Endothelial cell of umbilical vein (primary cell): ENCODE measurements around the gene TENM4. TPM values are rescaled to one million over a fixed set of nuclear protein-coding genes. Genes with fewer than 3 reads are reported as not detected.

ENCODE experiments used
- BruUV-seq: library from RNA; stranded (reverse); fragments of 400-500 nt; replicated peaks from 2 replicates; lab custom pipeline; 2021; lab: Mats Ljungman, UMichigan
- CTCF ChIA-PET: fragments of 300-600, 350-600 bp; sonication (Branson Sonifier 250); formaldehyde crosslinking; loops from one replicate; lab custom pipeline; 2021; ENCODE audit warnings: antibody characterized with exemption, inconsistent platforms; lab: Charles Lee
- POLR2A ChIA-PET: fragments of 300-600, 350-600 bp; sonication (Branson Sonifier 250); formaldehyde crosslinking; loops from one replicate; lab custom pipeline; 2021; ENCODE audit warnings: antibody characterized with exemption, inconsistent platforms; lab: Charles Lee
- DNase-seq: peaks from one replicate; pipeline ENCODE4 v3.0.0-alpha.2; 2011; ENCODE audit warnings: low read depth, low spot score
- FAIRE-seq: peaks from 2 replicates; lab custom pipeline; 2011; peaks lifted over from hg19 to GRCh38; lab: Jason Lieb, UNC
- H2AFZ ChIP-seq: 2 replicates; pipeline ENCODE4 v1.6.0; 2012; ENCODE audit warnings: low read depth, low read length, control low read depth, inconsistent platforms
- H3K27ac ChIP-seq: 2 replicates; pipeline ENCODE4 v1.5.1; 2011; ENCODE audit warnings: low read depth, mild to moderate bottlenecking, control low read depth, low read length, moderate library complexity; ENCODE audit not compliant: insufficient read depth
- H3K27me3 ChIP-seq, 2 experiments: 2 replicates each; pipeline versions ENCODE4 v1.6.0 to v1.6.1; 2011; ENCODE audit warnings: low read length in 2 of 2, mixed read lengths in 1 of 2; ENCODE audit not compliant: control insufficient read depth in 2 of 2, insufficient read depth in 2 of 2
- H3K36me3 ChIP-seq, 2 experiments: 2 replicates in 1 of 2; 3 replicates in 1 of 2; pipeline ENCODE4 v1.5.1; 2011; ENCODE audit warnings: low read length in 2 of 2, mild to moderate bottlenecking in 1 of 2, moderate library complexity in 1 of 2; ENCODE audit not compliant: control insufficient read depth in 2 of 2, insufficient read depth in 2 of 2; ENCODE audit errors: extremely low read depth in 1 of 2
- H3K4me1 ChIP-seq: 3 replicates; pipeline ENCODE4 v1.5.1; 2011; ENCODE audit warnings: mild to moderate bottlenecking, low read length; ENCODE audit not compliant: control insufficient read depth, insufficient read depth; ENCODE audit errors: extremely low read depth
- H3K4me2 ChIP-seq: 2 replicates; pipeline ENCODE4 v1.6.1; 2011; ENCODE audit warnings: low read length, control low read depth, mixed read lengths; ENCODE audit not compliant: insufficient read depth
- H3K4me3 ChIP-seq, 3 experiments: fragments of 200-600 bp in 1 of 3; sonication (generic), shearing (Covaris generic) in 1 of 3; replicated peaks in 1 of 3; 2 replicates each; pipeline ENCODE4 v1.5.1; 2011 to 2016; ENCODE audit warnings: control low read depth in 3 of 3, low read length in 3 of 3, mild to moderate bottlenecking in 2 of 3, inconsistent platforms in 1 of 3, low read depth in 1 of 3, moderate library complexity in 1 of 3; ENCODE audit not compliant: insufficient read depth in 1 of 3
- H3K79me2 ChIP-seq: 2 replicates; pipeline ENCODE4 v1.6.0; 2012; ENCODE audit warnings: low read length, inconsistent platforms; ENCODE audit not compliant: control insufficient read depth, insufficient read depth
- H3K9ac ChIP-seq: replicated peaks from 2 replicates; pipeline ENCODE3; 2011; ENCODE audit warnings: low read length, control low read depth; ENCODE audit not compliant: insufficient read depth; ENCODE audit errors: extremely low read depth
- H3K9me1 ChIP-seq: replicated peaks from 3 replicates; pipeline ENCODE4 v1.6.0; 2011; ENCODE audit warnings: mild to moderate bottlenecking, low read length; ENCODE audit not compliant: control insufficient read depth, insufficient read depth; ENCODE audit errors: extremely low read depth
- H3K9me3 ChIP-seq: replicated peaks from 2 replicates; pipeline ENCODE4 v1.5.1; 2012; ENCODE audit warnings: low read length, inconsistent platforms; ENCODE audit not compliant: control insufficient read depth, insufficient read depth
- H4K20me1 ChIP-seq: replicated peaks from 2 replicates; pipeline ENCODE3; 2011; ENCODE audit warnings: mild to moderate bottlenecking, low read length; ENCODE audit not compliant: control insufficient read depth, insufficient read depth; ENCODE audit errors: extremely low read depth
- EZH2 ChIP-seq: IDR thresholded peaks from 2 replicates; pipeline ENCODE4 v1.6.1; 2012; ENCODE audit warnings: borderline replicate concordance, low read depth, mild to moderate bottlenecking, moderate library complexity, low read length, inconsistent platforms; ENCODE audit not compliant: severe bottlenecking
- FOS ChIP-seq: IDR thresholded peaks from 2 replicates; pipeline ENCODE4 v1.6.1; 2011; ENCODE audit warnings: mild to moderate bottlenecking, low read length, moderate library complexity, borderline replicate concordance; ENCODE audit not compliant: insufficient read depth
- GATA2 ChIP-seq: IDR thresholded peaks from 2 replicates; pipeline ENCODE4 v1.7.0; 2011; ENCODE audit warnings: low read depth, mild to moderate bottlenecking, moderate library complexity, mixed read lengths, low read length; ENCODE audit not compliant: insufficient read length, insufficient read depth
- JUN ChIP-seq: IDR thresholded peaks from 2 replicates; pipeline ENCODE4 v1.6.1; 2011; ENCODE audit warnings: borderline replicate concordance, low read depth; ENCODE audit not compliant: insufficient read length, insufficient read depth
- MYC ChIP-seq: IDR thresholded peaks from one replicate; pipeline ENCODE4 v1.6.1; 2011; ENCODE audit warnings: mild to moderate bottlenecking, low read depth, low read length
- POLR2A ChIP-seq: IDR thresholded peaks from 2 replicates; pipeline ENCODE4 v1.6.1; 2012; ENCODE audit warnings: low read depth, mild to moderate bottlenecking, control low read depth, low read length
- dilution Hi-C: fragments of 300-500 bp; cut with MboI; formaldehyde crosslinking; loops from one replicate; pipeline ENCODE4 v1.15.0; 2019; ENCODE audit warnings: low sequenced_read_pairs; ENCODE audit not compliant: extremely low pct_ligation_motif_present
- intact Hi-C: fragments of 100-400 bp; cut with micrococcal nuclease; formaldehyde crosslinking; loops from one replicate; pipeline ENCODE4 v1.10.0; 2022
- polyA plus RNA-seq, 4 experiments: library from polyadenylated mRNA; depleted of rRNA in 3 of 4; stranded (reverse) in 3 of 4; unstranded in 1 of 4; fragments of >200 nt; gene quantifications; 2 replicates each; pipeline versions ENCODE4 v1.2.1 to v1.2.3, GENCODE V29; 2011 to 2012; ENCODE audit warnings: missing spikeins in 1 of 4
- total RNA-seq: library from RNA; stranded (reverse); gene quantifications from 2 replicates; pipeline ENCODE4 v1.2.3, GENCODE V29; 2021
- TF ChIP-seq, protein P1 (sequence below): IDR thresholded peaks from 2 replicates; pipeline ENCODE4 v1.6.1; 2011; ENCODE audit not compliant: insufficient read depth, insufficient read length
- TF ChIP-seq, protein P2 (sequence below), 2 donors: IDR thresholded peaks; 1 replicate in 1 of 2; 2 replicates in 1 of 2; pipeline ENCODE4 v1.5.1; 2011; ENCODE audit warnings: low read length in 2 of 2, mild to moderate bottlenecking in 2 of 2, moderate library complexity in 2 of 2, control low read depth in 1 of 2, inconsistent platforms in 1 of 2, low read depth in 1 of 2; ENCODE audit not compliant: insufficient read depth in 1 of 2; ENCODE audit errors: extremely low read depth in 1 of 2

TENM4 gene
- total and polyA plus RNA-seq, 2 donors (not counting 3 experiments of a cell fraction or from before 2014, with no cell fraction given), result 0.06 to 0.27 TPM

DNA sequence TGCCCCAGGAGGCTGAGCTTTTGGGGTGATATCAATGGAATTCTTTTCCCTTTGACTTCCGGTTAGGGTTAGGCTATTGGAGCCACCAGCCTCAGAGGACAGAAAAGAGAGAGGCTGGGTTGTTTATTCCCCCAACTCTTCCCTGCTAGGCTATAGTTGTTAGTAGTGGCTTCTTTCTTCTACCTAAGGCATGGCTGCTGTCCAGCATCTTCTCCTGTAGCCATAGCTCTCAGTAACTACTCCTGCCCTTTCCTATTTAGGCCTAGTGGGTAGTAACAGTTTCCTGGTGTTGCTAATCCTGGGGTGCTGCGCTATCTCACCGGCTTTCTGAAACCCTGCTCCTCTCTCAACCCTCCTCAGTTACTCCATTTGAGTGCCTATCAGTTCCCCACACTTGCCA, 184.9 kb downstream of the TENM4 start:
- intact Hi-C loops, result no loop called here
- H3K4me2 ChIP-seq, result no peak overlapping the region
- CTCF ChIA-PET, result no interaction called here

More for the DNA sequence above, 184.9 kb downstream of the TENM4 start:
- Histone ChIP-seq H4K20me1 (no peaks in the 10 kb centered on the region), H3K9me1 (no peaks in the 10 kb centered on the region), H3K4me1 (no peaks in the 10 kb centered on the region), H3K4me3 (no peak overlapping the region), H2AFZ (no peak overlapping the region), H3K27ac (no peak overlapping the region), H3K9me3 (no peaks in the 10 kb centered on the region), H3K36me3 (no peaks in the 10 kb centered on the region), H3K27me3 (no peaks in the 10 kb centered on the region), H3K79me2 (no peaks in the 10 kb centered on the region), H3K9ac (no peak overlapping the region)
- POLR2A ChIA-PET, result no interaction called here
- BruUV-seq, result no TSS peak
- dilution Hi-C loops, result no loop called here
- DNase-seq, result no peak
- TF ChIP-seq GATA2 (no peak), JUN (no peak), FOS (no peak), POLR2A (no peak), EZH2 (no peak), MYC (no peak)
- TF ChIP-seq, protein P1, sequence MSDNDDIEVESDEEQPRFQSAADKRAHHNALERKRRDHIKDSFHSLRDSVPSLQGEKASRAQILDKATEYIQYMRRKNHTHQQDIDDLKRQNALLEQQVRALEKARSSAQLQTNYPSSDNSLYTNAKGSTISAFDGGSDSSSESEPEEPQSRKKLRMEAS, result no peak
- TF ChIP-seq, protein P2, sequence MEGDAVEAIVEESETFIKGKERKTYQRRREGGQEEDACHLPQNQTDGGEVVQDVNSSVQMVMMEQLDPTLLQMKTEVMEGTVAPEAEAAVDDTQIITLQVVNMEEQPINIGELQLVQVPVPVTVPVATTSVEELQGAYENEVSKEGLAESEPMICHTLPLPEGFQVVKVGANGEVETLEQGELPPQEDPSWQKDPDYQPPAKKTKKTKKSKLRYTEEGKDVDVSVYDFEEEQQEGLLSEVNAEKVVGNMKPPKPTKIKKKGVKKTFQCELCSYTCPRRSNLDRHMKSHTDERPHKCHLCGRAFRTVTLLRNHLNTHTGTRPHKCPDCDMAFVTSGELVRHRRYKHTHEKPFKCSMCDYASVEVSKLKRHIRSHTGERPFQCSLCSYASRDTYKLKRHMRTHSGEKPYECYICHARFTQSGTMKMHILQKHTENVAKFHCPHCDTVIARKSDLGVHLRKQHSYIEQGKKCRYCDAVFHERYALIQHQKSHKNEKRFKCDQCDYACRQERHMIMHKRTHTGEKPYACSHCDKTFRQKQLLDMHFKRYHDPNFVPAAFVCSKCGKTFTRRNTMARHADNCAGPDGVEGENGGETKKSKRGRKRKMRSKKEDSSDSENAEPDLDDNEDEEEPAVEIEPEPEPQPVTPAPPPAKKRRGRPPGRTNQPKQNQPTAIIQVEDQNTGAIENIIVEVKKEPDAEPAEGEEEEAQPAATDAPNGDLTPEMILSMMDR (IDR thresholded peaks at IDR 0.05; ENCODE audit: extremely low read depth in 1 of 2, insufficient read depth in 1 of 2, low read depth in 1 of 2, low read length in 2 of 2), result no peak
- no peak for FAIRE-seq
